Spleen (tissue), 11 donors: ENCODE data around the gene C14orf93. TPM values are rescaled to one million over a fixed set of nuclear protein-coding genes. Genes with fewer than 3 reads are reported as not detected.

Source experiments
- DNase-seq: peaks from one replicate; pipeline ENCODE4 v3.0.0-alpha.2; 2020
- H3K27ac ChIP-seq, 8 donors: fragments of 200-600 bp; sonication (generic) in 7 of 8; 1 replicate in 4 of 8; 2 replicates in 4 of 8; pipeline versions ENCODE4 v1.5.0 to v1.8.0; 2016 to 2021; ENCODE audit warnings: inconsistent platforms in 4 of 8, mild to moderate bottlenecking in 4 of 8, moderate library complexity in 1 of 8
- H3K27me3 ChIP-seq, 7 donors: fragments of 200-600 bp; sonication (generic) in 6 of 7; replicated peaks in 1 of 7; 1 replicate in 4 of 7; 2 replicates in 3 of 7; pipeline versions ENCODE4 v1.5.0 to v1.8.0; 2016 to 2021; ENCODE audit warnings: inconsistent platforms in 3 of 7, mild to moderate bottlenecking in 1 of 7
- H3K36me3 ChIP-seq, 6 donors: fragments of 200-600 bp; sonication (generic) in 5 of 6; 1 replicate in 4 of 6; 2 replicates in 2 of 6; pipeline versions ENCODE4 v1.5.0 to v1.8.0; 2016 to 2021; ENCODE audit warnings: inconsistent platforms in 2 of 6
- H3K4me1 ChIP-seq, 6 donors: fragments of 200-600 bp; sonication (generic) in 5 of 6; 1 replicate in 3 of 6; 2 replicates in 3 of 6; pipeline versions ENCODE4 v1.5.0 to v1.8.0; 2016 to 2021; ENCODE audit warnings: inconsistent platforms in 3 of 6
- H3K4me3 ChIP-seq, 8 donors: fragments of 200-600 bp; sonication (generic) in 7 of 8; 1 replicate in 4 of 8; 2 replicates in 4 of 8; pipeline versions ENCODE4 v1.5.0 to v1.8.0; 2016 to 2021; ENCODE audit warnings: inconsistent platforms in 4 of 8, mild to moderate bottlenecking in 4 of 8, moderate library complexity in 2 of 8
- H3K9me3 ChIP-seq, 8 donors: fragments of 200-600 bp; sonication (generic) in 7 of 8; 1 replicate in 4 of 8; 2 replicates in 4 of 8; pipeline versions ENCODE4 v1.5.0 to v1.8.0; 2016 to 2021; ENCODE audit warnings: inconsistent platforms in 4 of 8
- CTCF ChIP-seq, 11 experiments: fragments of 200-600 bp in 7 of 11; fragments of 450-650 bp in 4 of 11; sonication (generic) in 4 of 11; IDR thresholded peaks in 8 of 11; conservative IDR thresholded peaks in 3 of 11; 1 replicate in 7 of 11; 2 replicates in 4 of 11; pipeline versions ENCODE4 v1.4.0 to v1.8.0; 2016 to 2021; ENCODE audit warnings: antibody characterized with exemption in 11 of 11, inconsistent platforms in 4 of 11, mild to moderate bottlenecking in 1 of 11
- POLR2A ChIP-seq, 3 donors: fragments of 450-650 bp; IDR thresholded peaks; one replicate each; pipeline ENCODE4 v1.5.1; 2017; ENCODE audit warnings: antibody characterized with exemption in 3 of 3, mild to moderate bottlenecking in 1 of 3
- POLR2AphosphoS5 ChIP-seq, 3 donors: sonication (generic); formaldehyde crosslinking; IDR thresholded peaks; one replicate each; pipeline ENCODE4 v1.5.1; 2017; ENCODE audit warnings: antibody characterized with exemption in 3 of 3
- WGBS, 5 donors: extraction: QIAGEN DNeasy Blood & Tissue Kit in 3 of 5; methylation state at CpG; one replicate each; pipeline versions ENCODE4 v1.1.5 to v1.1.7; 2013 to 2018; 5-methylcytosine and 5-hydroxymethylcytosine counted together
- intact Hi-C: fragments of 100-400 bp; cut with DNase I; formaldehyde crosslinking; loops from one replicate; pipeline ENCODE4 v1.15.0; 2023; ENCODE audit warnings: low total_unique reads
- polyA plus RNA-seq, 3 donors: library from polyadenylated mRNA; stranded (reverse); fragments of 200-250 nt; gene quantifications; one replicate each; pipeline ENCODE4 v1.2.1, GENCODE V29; 2013
- total RNA-seq, 7 donors: library from RNA; depleted of rRNA in 3 of 7; stranded (reverse); fragments of >200 nt in 3 of 7; fragmentation: NEBNext Ultra II Directional in 4 of 7; extraction: Animal tissue kit (Norgen Biotek cat#: 25700) in 4 of 7; gene quantifications; one replicate each; pipeline versions ENCODE4 v1.1.0 to v1.2.1, GENCODE V29; 2016 to 2021
- donor health status: healthy with polysubstance abuse.
- donor health status: DM: no; HTN: no; CAD: no; lungs with moderate emphysema.
- donor health status: DM: no; HTN: no; CAD: no.
- donor health status: Bipolar disorder and iron deficiency.
- donor health status: healthy.
- donor health status: DM: no; HTN: no; CAD: no.
- donor health status: DM: yes; HTN: yes; CAD: no.

The C14orf93 gene
- total and polyA plus RNA-seq, 10 donors: 7.3 to 27.0 (median 10.6) TPM

GRCh38 chr14:23033801-23034497 lies 24.0 kb upstream of the C14orf93 start:
- H3K9me3 ChIP-seq: no peaks in the 10 kb centered on the region
- intact Hi-C loops: no loop called here
- DNase-seq: no peak
- peak overlapping the region; percentile 61 to 98 (median 95) for H3K27ac ChIP-seq
- no peaks in the 10 kb centered on the region for H3K27me3 ChIP-seq
- H3K4me1 ChIP-seq: peaks cover 13 to 53% (median 33%) of the 10 kb centered on the region in 6 donors
- peak overlapping the region; percentile 50 to 86 (median 74) for H3K4me3 ChIP-seq
- 38 to 45% (median 43%) methylated on average over 17 of the region's 17 CpGs for WGBS, 5 donors
- TF ChIP-seq POLR2A (IDR thresholded peaks at IDR 0.05) (no peak), CTCF (IDR thresholded peaks at IDR 0.05 in 8 of 11, conservative IDR thresholded peaks at IDR 0.05 in 3 of 11) (no peak), POLR2AphosphoS5 (IDR thresholded peaks at IDR 0.05) (no peak)
- H3K36me3 ChIP-seq: peaks cover 0 to 46% (median 34%) of the 10 kb centered on the region in 6 donors

- Histone ChIP-seq H3K9me3 (no peaks in the 10 kb centered on the region), H3K27me3 (no peaks in the 10 kb centered on the region), H3K27ac (no peak overlapping the region), H3K36me3 (peaks cover 0 to 52% (median 37%) of the 10 kb centered on the region in 6 donors), H3K4me1 (peaks cover 13 to 60% (median 40%) of the 10 kb centered on the region in 6 donors), H3K4me3 (peak overlapping the region in 6 of 8 donors; percentile 65 to 86 (median 74))
- no peak for TF ChIP-seq POLR2A (IDR thresholded peaks at IDR 0.05)
- no peak for TF ChIP-seq CTCF (IDR thresholded peaks at IDR 0.05 in 8 of 11, conservative IDR thresholded peaks at IDR 0.05 in 3 of 11)
- TF ChIP-seq POLR2AphosphoS5 (IDR thresholded peaks at IDR 0.05): no peak
- DNase-seq: no peak
- intact Hi-C loops: no loop called here
- 86 to 96% (median 92%) methylated on average over 10 of the region's 10 CpGs for WGBS, 5 donors
These were observed 23.3 kb upstream of the C14orf93 start for GRCh38 chr14:23033251-23033727.

- intact Hi-C loops: no loop called here
- Histone ChIP-seq H3K36me3 (peaks cover 0 to 76% (median 49%) of the 10 kb centered on the region in 6 donors), H3K9me3 (no peaks in the 10 kb centered on the region), H3K4me3 (no peak overlapping the region), H3K27ac (no peak overlapping the region), H3K27me3 (no peaks in the 10 kb centered on the region), H3K4me1 (peaks cover 13 to 74% (median 44%) of the 10 kb centered on the region in 6 donors)
- TF ChIP-seq POLR2A (IDR thresholded peaks at IDR 0.05) (no peak), CTCF (IDR thresholded peaks at IDR 0.05 in 8 of 11, conservative IDR thresholded peaks at IDR 0.05 in 3 of 11) (no peak), POLR2AphosphoS5 (IDR thresholded peaks at IDR 0.05) (no peak)
- 92 to 97% (median 96%) methylated on average over 4 of the region's 4 CpGs for WGBS, 5 donors
- DNase-seq: no peak
These were observed 21.0 kb upstream of the C14orf93 start for GRCh38 chr14:23030936-23031335.

- Histone ChIP-seq H3K4me1 (peaks cover 9 to 71% (median 38%) of the 10 kb centered on the region in 6 donors), H3K9me3 (no peaks in the 10 kb centered on the region), H3K27ac (peak overlapping the region in 2 of 8 donors; percentile 17 to 38), H3K36me3 (peaks cover 0 to 97% (median 59%) of the 10 kb centered on the region in 6 donors), H3K27me3 (no peaks in the 10 kb centered on the region), H3K4me3 (no peak overlapping the region)
- 37 to 70% (median 45%) methylated on average over 2 of the region's 2 CpGs for WGBS, 5 donors
- TF ChIP-seq CTCF (IDR thresholded peaks at IDR 0.05 in 8 of 11, conservative IDR thresholded peaks at IDR 0.05 in 3 of 11): no peak
- no peak for TF ChIP-seq POLR2AphosphoS5 (IDR thresholded peaks at IDR 0.05)
- TF ChIP-seq POLR2A (IDR thresholded peaks at IDR 0.05): no peak
- no peak for DNase-seq
- intact Hi-C loops: no loop called here
These were observed 18.9 kb upstream of the C14orf93 start for GRCh38 chr14:23028799-23029198.
